Measurements from ENCODE around the gene WDHD1.

WDHD1 gene

DNA sequence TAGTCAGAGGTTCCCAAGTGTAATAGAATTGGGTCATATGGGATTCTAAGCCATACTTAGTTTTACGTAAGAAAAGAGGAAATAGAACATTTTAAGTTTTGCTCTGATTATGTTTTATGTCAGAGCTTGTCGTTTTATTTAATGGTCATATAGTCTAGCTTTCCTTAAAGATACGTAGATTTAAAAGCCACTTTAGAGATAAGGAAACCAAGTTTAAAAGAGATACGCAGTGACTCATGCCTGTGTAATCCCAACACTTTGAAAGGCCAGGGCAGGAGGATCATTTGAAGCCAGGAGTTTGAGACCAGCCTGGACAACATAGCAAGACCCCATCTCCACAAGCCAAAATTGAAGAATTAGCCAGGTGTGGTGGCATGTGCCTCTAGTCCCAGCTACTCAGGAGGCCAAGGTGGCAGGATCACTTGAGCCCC lies 44.1 kb upstream of the WDHD1 start:
- TF ChIP-seq TAF1 (IDR thresholded peaks at IDR 0.05; ENCODE audit: borderline replicate concordance, insufficient read depth, low read length) (no peak), POLR2AphosphoS5 (IDR thresholded peaks at IDR 0.05; ENCODE audit: low read depth, low read length) (no peak)
- TF ChIP-seq, protein P1, sequence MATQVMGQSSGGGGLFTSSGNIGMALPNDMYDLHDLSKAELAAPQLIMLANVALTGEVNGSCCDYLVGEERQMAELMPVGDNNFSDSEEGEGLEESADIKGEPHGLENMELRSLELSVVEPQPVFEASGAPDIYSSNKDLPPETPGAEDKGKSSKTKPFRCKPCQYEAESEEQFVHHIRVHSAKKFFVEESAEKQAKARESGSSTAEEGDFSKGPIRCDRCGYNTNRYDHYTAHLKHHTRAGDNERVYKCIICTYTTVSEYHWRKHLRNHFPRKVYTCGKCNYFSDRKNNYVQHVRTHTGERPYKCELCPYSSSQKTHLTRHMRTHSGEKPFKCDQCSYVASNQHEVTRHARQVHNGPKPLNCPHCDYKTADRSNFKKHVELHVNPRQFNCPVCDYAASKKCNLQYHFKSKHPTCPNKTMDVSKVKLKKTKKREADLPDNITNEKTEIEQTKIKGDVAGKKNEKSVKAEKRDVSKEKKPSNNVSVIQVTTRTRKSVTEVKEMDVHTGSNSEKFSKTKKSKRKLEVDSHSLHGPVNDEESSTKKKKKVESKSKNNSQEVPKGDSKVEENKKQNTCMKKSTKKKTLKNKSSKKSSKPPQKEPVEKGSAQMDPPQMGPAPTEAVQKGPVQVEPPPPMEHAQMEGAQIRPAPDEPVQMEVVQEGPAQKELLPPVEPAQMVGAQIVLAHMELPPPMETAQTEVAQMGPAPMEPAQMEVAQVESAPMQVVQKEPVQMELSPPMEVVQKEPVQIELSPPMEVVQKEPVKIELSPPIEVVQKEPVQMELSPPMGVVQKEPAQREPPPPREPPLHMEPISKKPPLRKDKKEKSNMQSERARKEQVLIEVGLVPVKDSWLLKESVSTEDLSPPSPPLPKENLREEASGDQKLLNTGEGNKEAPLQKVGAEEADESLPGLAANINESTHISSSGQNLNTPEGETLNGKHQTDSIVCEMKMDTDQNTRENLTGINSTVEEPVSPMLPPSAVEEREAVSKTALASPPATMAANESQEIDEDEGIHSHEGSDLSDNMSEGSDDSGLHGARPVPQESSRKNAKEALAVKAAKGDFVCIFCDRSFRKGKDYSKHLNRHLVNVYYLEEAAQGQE (IDR thresholded peaks at IDR 0.05; ENCODE audit: insufficient read depth in 1 of 2, low read depth in 2 of 2, low read length in 2 of 2) = no peak

GRCh38 chr14:55066223-55066622 lies 39.3 kb upstream of the WDHD1 start:
- TF ChIP-seq, protein P1 (IDR thresholded peaks at IDR 0.05; ENCODE audit: insufficient read depth in 1 of 2, low read depth in 2 of 2, low read length in 2 of 2) = no peak
- TF ChIP-seq SIN3A (IDR thresholded peaks at IDR 0.05; ENCODE audit: borderline replicate concordance, insufficient read depth, low read length) (no peak), POLR2AphosphoS5 (IDR thresholded peaks at IDR 0.05; ENCODE audit: low read depth, low read length) (no peak), FOXP2 (optimal IDR thresholded peaks at IDR 0.05; ENCODE audit: borderline replicate concordance, extremely low read depth, extremely low read length, insufficient read depth) (no peak), TAF1 (IDR thresholded peaks at IDR 0.05; ENCODE audit: borderline replicate concordance, insufficient read depth, low read length) (no peak)

- no peak for TF ChIP-seq FOXP2 (optimal IDR thresholded peaks at IDR 0.05; ENCODE audit: borderline replicate concordance, extremely low read depth, extremely low read length, insufficient read depth)
- TF ChIP-seq POLR2AphosphoS5 (IDR thresholded peaks at IDR 0.05; ENCODE audit: low read depth, low read length) = no peak
- TF ChIP-seq SIN3A (IDR thresholded peaks at IDR 0.05; ENCODE audit: borderline replicate concordance, insufficient read depth, low read length) = no peak
- no peak for TF ChIP-seq TAF1 (IDR thresholded peaks at IDR 0.05; ENCODE audit: borderline replicate concordance, insufficient read depth, low read length)
- TF ChIP-seq, protein P1 (IDR thresholded peaks at IDR 0.05; ENCODE audit: insufficient read depth in 1 of 2, low read depth in 2 of 2, low read length in 2 of 2) = no peak
These were observed 38.5 kb upstream of the WDHD1 start for GRCh38 chr14:55065411-55065810.

- no peak for TF ChIP-seq SIN3A (IDR thresholded peaks at IDR 0.05; ENCODE audit: borderline replicate concordance, insufficient read depth, low read length)
- TF ChIP-seq, protein P1 (IDR thresholded peaks at IDR 0.05; ENCODE audit: insufficient read depth in 1 of 2, low read depth in 2 of 2, low read length in 2 of 2) = no peak
- no peak for TF ChIP-seq FOXP2 (optimal IDR thresholded peaks at IDR 0.05; ENCODE audit: borderline replicate concordance, extremely low read depth, extremely low read length, insufficient read depth)
- TF ChIP-seq POLR2AphosphoS5 (IDR thresholded peaks at IDR 0.05; ENCODE audit: low read depth, low read length) = no peak
- no peak for TF ChIP-seq TAF1 (IDR thresholded peaks at IDR 0.05; ENCODE audit: borderline replicate concordance, insufficient read depth, low read length)
These were observed 35.8 kb upstream of the WDHD1 start for GRCh38 chr14:55062517-55063351.
